Trophoblast cell (in vitro differentiated cells and primary cell): ENCODE data around the gene PFDN2.

Experiments used
- DNase-seq, 2 donors: peaks; one replicate each; pipeline ENCODE4 v3.0.0-alpha.2; 2016
- H2AFZ ChIP-seq: 2 replicates; pipeline ENCODE4 v1.6.1; 2013; ENCODE audit warnings: low read length, moderate library complexity, mild to moderate bottlenecking; ENCODE audit not compliant: insufficient read depth, poor library complexity
- H2AK5ac ChIP-seq: 2 replicates; pipeline ENCODE4 v1.6.1; 2013; ENCODE audit warnings: mild to moderate bottlenecking, low read length
- H2BK120ac ChIP-seq: 2 replicates; pipeline ENCODE4 v1.6.1; 2013; ENCODE audit warnings: low read length, mild to moderate bottlenecking, moderate library complexity; ENCODE audit not compliant: insufficient read depth, poor library complexity
- H2BK12ac ChIP-seq: 2 replicates; pipeline ENCODE4 v1.6.1; 2013; ENCODE audit warnings: mild to moderate bottlenecking, low read length, moderate library complexity
- H2BK5ac ChIP-seq: 2 replicates; pipeline ENCODE4 v1.6.1; 2013; ENCODE audit warnings: low read length, low read depth, moderate library complexity, mild to moderate bottlenecking; ENCODE audit not compliant: poor library complexity
- H3K14ac ChIP-seq: 2 replicates; pipeline ENCODE4 v1.6.1; 2013; ENCODE audit warnings: mild to moderate bottlenecking, low read length
- H3K18ac ChIP-seq: 2 replicates; pipeline ENCODE4 v1.6.1; 2013; ENCODE audit warnings: mild to moderate bottlenecking, low read length
- H3K23ac ChIP-seq: 2 replicates; pipeline ENCODE4 v1.6.1; 2013; ENCODE audit warnings: low read length
- H3K27ac ChIP-seq: 2 replicates; pipeline ENCODE4 v1.5.1; 2013; ENCODE audit warnings: low read depth, mild to moderate bottlenecking, inconsistent platforms, low read length, moderate library complexity
- H3K27me3 ChIP-seq: 2 replicates; pipeline ENCODE4 v1.6.1; 2013; ENCODE audit warnings: inconsistent platforms, mild to moderate bottlenecking, low read length, moderate library complexity; ENCODE audit not compliant: insufficient read depth
- H3K36me3 ChIP-seq, 2 experiments: 1 replicate in 1 of 2; 2 replicates in 1 of 2; pipeline ENCODE4 v1.6.1; 2013; ENCODE audit warnings: low read length in 2 of 2, mild to moderate bottlenecking in 2 of 2, moderate library complexity in 1 of 2; ENCODE audit not compliant: insufficient read depth in 2 of 2, control insufficient read depth in 1 of 2
- H3K4ac ChIP-seq: 2 replicates; pipeline ENCODE4 v1.6.1; 2013; ENCODE audit warnings: low read depth, mild to moderate bottlenecking, low read length, moderate library complexity
- H3K4me1 ChIP-seq, 2 experiments: 1 replicate in 1 of 2; 2 replicates in 1 of 2; pipeline ENCODE4 v1.6.1; 2013; ENCODE audit warnings: low read length in 2 of 2, mild to moderate bottlenecking in 2 of 2, moderate library complexity in 1 of 2; ENCODE audit not compliant: insufficient read depth in 2 of 2, control insufficient read depth in 1 of 2
- H3K4me2 ChIP-seq: 2 replicates; pipeline ENCODE4 v1.6.1; 2013; ENCODE audit warnings: inconsistent platforms, mild to moderate bottlenecking, low read length, moderate library complexity
- H3K4me3 ChIP-seq: 2 replicates; pipeline ENCODE4 v1.5.1; 2013; ENCODE audit warnings: mild to moderate bottlenecking, low read depth, low read length, inconsistent platforms
- H3K79me1 ChIP-seq: one replicate; pipeline ENCODE4 v1.6.1; 2013; ENCODE audit warnings: low read length
- H3K79me2 ChIP-seq: 2 replicates; pipeline ENCODE4 v1.6.1; 2013; ENCODE audit warnings: low read length, mild to moderate bottlenecking; ENCODE audit not compliant: control insufficient read depth, insufficient read depth, poor library complexity
- H3K9ac ChIP-seq: 2 replicates; pipeline ENCODE4 v1.6.1; 2013; ENCODE audit warnings: mild to moderate bottlenecking, low read length
- H3K9me3 ChIP-seq: 2 replicates; pipeline ENCODE4 v1.6.1; 2013; ENCODE audit warnings: low read depth, mild to moderate bottlenecking, control low read depth, inconsistent platforms, low read length; ENCODE audit not compliant: insufficient read depth
- H4K12ac ChIP-seq: 2 replicates; pipeline ENCODE4 v1.6.1; 2013; ENCODE audit warnings: low read depth, mild to moderate bottlenecking, low read length, moderate library complexity
- H4K8ac ChIP-seq: 2 replicates; pipeline ENCODE4 v1.6.1; 2013; ENCODE audit warnings: low read depth, mild to moderate bottlenecking, low read length, moderate library complexity
- H4K91ac ChIP-seq: one replicate; pipeline ENCODE4 v1.6.1; 2013; ENCODE audit warnings: low read depth, mild to moderate bottlenecking, low read length, moderate library complexity
- WGBS: extraction: QIAGEN DNeasy Blood & Tissue Kit; methylation state at CpG from one replicate; pipeline ENCODE4 v1.1.7; 2013; ENCODE audit warnings: missing lambda C conversion rate; ENCODE audit not compliant: insufficient read length, insufficient coverage; ENCODE audit errors: extremely low coverage; 5-methylcytosine and 5-hydroxymethylcytosine counted together

The PFDN2 gene

DNA sequence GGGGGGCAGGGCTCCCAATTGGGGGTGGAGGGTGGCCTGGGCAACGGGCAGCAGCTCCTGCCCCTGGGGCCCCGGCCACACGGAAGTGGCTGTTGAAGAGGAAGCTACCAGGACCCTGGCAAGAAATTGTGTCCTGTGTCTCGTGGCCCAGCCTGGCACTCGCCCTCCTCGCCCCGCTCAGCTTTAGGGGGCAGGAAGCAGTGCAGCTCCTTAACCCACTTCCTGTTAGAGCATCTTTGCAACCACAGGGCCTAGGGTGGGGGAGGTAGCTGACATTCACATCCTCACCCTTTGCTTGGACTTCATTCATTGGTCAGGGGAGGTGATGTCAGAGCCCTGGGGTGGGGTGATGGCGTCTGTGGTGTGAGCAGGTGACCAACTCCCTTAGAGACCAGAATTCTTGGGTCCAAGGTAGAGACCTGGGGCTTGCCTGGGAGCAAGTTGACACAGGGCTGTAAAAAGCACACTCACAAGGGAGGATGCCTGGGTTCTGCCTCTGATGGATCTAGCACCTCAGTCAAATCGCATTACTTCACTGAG, 48.0 kb downstream of the PFDN2 start, which contains the start of gene ARHGAP30:
Gene ARHGAP30, minus strand, starts transcription at position 161 of the 540 bp plus-strand sequence. CDS start 267 bp downstream, outside the sequence.
- no peak within 1 kb of the TSS for H3K23ac ChIP-seq
- H2BK120ac ChIP-seq, result no peak within 1 kb of the TSS
- peak within 1 kb of the TSS; percentile 28 for H2AK5ac ChIP-seq
- no peak within 1 kb of the TSS for H2BK5ac ChIP-seq
- no peak within 1 kb of the TSS for H3K14ac ChIP-seq
- H2AFZ ChIP-seq, result no peak within 1 kb of the TSS
- no peak within 1 kb of the TSS for H4K91ac ChIP-seq
- no peaks in the 10 kb centered on the region for H3K79me2 ChIP-seq
- no CpG with 5 or more reads among the region's 9 CpGs for WGBS
- H3K27me3 ChIP-seq, result no peaks in the 10 kb centered on the region
- no peak within 1 kb of the TSS for H2BK12ac ChIP-seq
- H4K12ac ChIP-seq, result no peak within 1 kb of the TSS
- no peak within 1 kb of the TSS for H3K4me3 ChIP-seq
- no peak within 1 kb of the TSS for H3K4me2 ChIP-seq
- no peak for DNase-seq
- no peaks in the 10 kb centered on the region for H3K9me3 ChIP-seq
- no peak within 1 kb of the TSS for H3K18ac ChIP-seq
- no peak within 1 kb of the TSS for H3K9ac ChIP-seq
- no peak within 1 kb of the TSS for H3K27ac ChIP-seq
- no peak within 1 kb of the TSS for H4K8ac ChIP-seq
- no peak within 1 kb of the TSS for H3K4ac ChIP-seq
- H3K79me1 ChIP-seq, result peaks cover 11% of the 10 kb centered on the region
- H3K4me1 ChIP-seq, result peaks cover 11 to 21% of the 10 kb centered on the region in 2 experiments
- H3K36me3 ChIP-seq, result peaks cover 14 to 18% of the 10 kb centered on the region in 2 experiments

DNA sequence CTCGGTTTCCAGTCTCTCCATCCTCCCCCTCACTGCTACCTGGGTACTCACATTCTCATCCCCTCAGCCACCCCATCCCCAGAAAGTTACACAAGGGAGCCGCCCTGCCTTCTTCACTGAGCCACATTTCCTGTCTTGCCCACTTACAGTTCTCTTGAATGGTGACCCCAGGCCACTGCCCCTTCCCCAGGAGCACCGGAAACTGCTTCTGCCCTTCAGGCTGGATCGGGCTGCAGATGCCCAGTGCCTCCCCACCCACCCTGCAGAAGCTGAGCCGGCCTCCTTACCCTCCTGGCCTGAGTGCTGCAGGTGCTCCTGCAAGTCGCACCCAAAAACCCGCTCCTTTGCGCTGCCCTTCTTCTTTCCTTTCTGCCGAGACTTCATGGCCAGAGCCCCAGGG, 48.6 kb downstream of the PFDN2 start:
- Histone ChIP-seq H2BK5ac (no peak overlapping the region), H3K18ac (no peak overlapping the region), H3K9me3 (no peaks in the 10 kb centered on the region), H3K4me1 (peaks cover 6 to 17% of the 10 kb centered on the region in 2 experiments), H3K4me2 (no peak overlapping the region), H3K4ac (no peak overlapping the region), H4K12ac (no peak overlapping the region), H4K8ac (no peak overlapping the region), H3K14ac (no peak overlapping the region), H3K23ac (no peak overlapping the region), H3K79me1 (peaks cover 6% of the 10 kb centered on the region), H3K9ac (no peak overlapping the region), H3K4me3 (no peak overlapping the region), H3K79me2 (no peaks in the 10 kb centered on the region), H3K27ac (no peak overlapping the region), H2AK5ac (no peak overlapping the region), H4K91ac (no peak overlapping the region), H2BK120ac (no peak overlapping the region), H2AFZ (no peak overlapping the region), H3K36me3 (peaks cover 11 to 15% of the 10 kb centered on the region in 2 experiments), H3K27me3 (no peaks in the 10 kb centered on the region), H2BK12ac (no peak overlapping the region)
- no peak for DNase-seq
- WGBS, result no CpG with 5 or more reads among the region's 9 CpGs

DNA sequence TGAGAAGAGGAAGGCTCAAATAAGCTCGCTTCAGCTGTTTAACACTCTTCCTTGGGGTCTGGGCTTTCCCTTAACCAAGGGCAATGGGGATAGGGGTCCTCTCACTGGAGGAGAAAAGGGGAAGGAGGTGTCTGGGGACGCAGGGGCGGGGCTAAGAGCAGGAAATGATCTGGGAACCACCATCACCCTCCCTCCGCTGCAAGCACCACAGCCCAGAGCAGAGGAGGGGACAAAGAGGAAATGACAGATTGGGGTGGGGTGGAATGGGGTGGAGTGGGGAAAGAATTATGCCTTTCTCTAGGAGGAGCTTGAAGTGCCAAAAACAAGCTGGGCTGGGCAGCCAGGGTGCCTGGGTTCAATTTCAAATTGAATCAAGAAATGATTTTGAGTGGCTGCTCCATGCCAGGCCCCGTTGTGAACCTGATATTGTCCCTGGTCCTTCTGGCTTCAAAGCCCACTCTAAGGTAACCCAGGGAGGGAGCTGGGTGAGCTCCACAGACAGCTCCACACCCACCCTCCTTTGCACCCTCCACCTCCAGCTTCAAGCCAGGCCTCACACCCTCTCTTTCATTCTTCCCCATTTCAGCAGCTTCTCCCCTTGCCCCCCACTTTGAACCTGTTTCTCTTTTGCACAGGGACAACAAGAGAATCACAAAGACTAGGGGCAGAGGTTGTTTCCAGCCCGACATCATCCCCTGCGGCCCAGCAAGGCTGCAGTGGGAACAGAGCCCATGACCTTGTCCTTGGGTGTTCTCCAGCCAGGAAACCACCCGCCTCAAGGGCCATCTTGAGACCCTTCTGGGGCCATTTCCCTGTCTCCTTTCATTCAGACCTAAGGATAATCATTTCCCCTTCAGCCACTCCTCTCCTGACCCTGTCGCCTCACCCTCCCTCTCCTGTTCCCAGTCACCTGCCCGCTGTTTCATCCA, 49.3 kb downstream of the PFDN2 start:
- H3K4me2 ChIP-seq, result no peak overlapping the region
- no peak overlapping the region for H3K14ac ChIP-seq
- no peak overlapping the region for H3K4ac ChIP-seq
- no peak overlapping the region for H4K91ac ChIP-seq
- H2BK120ac ChIP-seq, result no peak overlapping the region
- no peak overlapping the region for H3K4me3 ChIP-seq
- H2BK12ac ChIP-seq, result no peak overlapping the region
- H4K8ac ChIP-seq, result no peak overlapping the region
- no peaks in the 10 kb centered on the region for H3K9me3 ChIP-seq
- H2AK5ac ChIP-seq, result peak overlapping the region; percentile 28
- no CpG with 5 or more reads among the region's 10 CpGs for WGBS
- H3K27me3 ChIP-seq, result no peaks in the 10 kb centered on the region
- no peak overlapping the region for H3K27ac ChIP-seq
- H3K36me3 ChIP-seq, result peaks cover 11 to 14% of the 10 kb centered on the region in 2 experiments
- H3K4me1 ChIP-seq, result peaks cover 6 to 15% of the 10 kb centered on the region in 2 experiments
- H4K12ac ChIP-seq, result no peak overlapping the region
- no peak overlapping the region for H3K23ac ChIP-seq
- H2AFZ ChIP-seq, result no peak overlapping the region
- peaks cover 6% of the 10 kb centered on the region for H3K79me1 ChIP-seq
- DNase-seq, result peak in 1 of 2 donors; percentile 22
- H3K18ac ChIP-seq, result no peak overlapping the region
- no peaks in the 10 kb centered on the region for H3K79me2 ChIP-seq
- no peak overlapping the region for H3K9ac ChIP-seq
- no peak overlapping the region for H2BK5ac ChIP-seq

DNA sequence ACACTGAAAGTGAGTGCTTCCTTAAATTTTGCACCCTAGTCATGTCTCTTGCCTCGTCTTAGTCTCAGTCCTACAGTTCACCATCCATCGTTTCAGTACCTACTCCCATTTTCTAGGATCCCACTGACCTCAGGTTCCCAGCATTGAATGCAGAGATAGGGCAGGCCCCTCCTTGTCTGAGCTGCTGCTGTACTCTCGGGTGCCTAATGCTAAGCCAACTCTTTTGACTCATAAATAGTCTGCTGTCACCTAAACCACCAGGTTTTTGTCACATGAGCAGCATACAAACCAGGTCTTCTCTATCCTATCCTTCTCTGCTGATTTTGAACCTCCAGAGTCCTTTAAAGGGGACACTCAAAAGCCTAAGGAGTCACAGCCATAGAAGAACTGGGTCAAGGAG, 51.1 kb downstream of the PFDN2 start:
- no peaks in the 10 kb centered on the region for H3K9me3 ChIP-seq
- no peak for DNase-seq

More for the DNA sequence above, 51.1 kb downstream of the PFDN2 start:
- Histone ChIP-seq H2AK5ac (no peak overlapping the region), H2BK12ac (no peak overlapping the region), H3K9ac (no peak overlapping the region), H4K8ac (no peak overlapping the region), H3K14ac (no peak overlapping the region), H3K4ac (no peak overlapping the region), H2AFZ (no peak overlapping the region), H3K18ac (no peak overlapping the region), H2BK120ac (no peak overlapping the region), H4K91ac (no peak overlapping the region), H4K12ac (no peak overlapping the region), H3K4me1 (no peaks in the 10 kb centered on the region), H3K79me2 (no peaks in the 10 kb centered on the region), H3K36me3 (peaks cover 2 to 4% of the 10 kb centered on the region in 2 experiments), H3K4me2 (no peak overlapping the region), H3K27ac (no peak overlapping the region), H3K27me3 (no peaks in the 10 kb centered on the region), H3K79me1 (no peaks in the 10 kb centered on the region), H3K4me3 (no peak overlapping the region), H2BK5ac (no peak overlapping the region), H3K23ac (no peak overlapping the region)
- WGBS, result no CpG with 5 or more reads among the region's 3 CpGs
